ENCODE measurements around the gene COPRS.

DNA sequence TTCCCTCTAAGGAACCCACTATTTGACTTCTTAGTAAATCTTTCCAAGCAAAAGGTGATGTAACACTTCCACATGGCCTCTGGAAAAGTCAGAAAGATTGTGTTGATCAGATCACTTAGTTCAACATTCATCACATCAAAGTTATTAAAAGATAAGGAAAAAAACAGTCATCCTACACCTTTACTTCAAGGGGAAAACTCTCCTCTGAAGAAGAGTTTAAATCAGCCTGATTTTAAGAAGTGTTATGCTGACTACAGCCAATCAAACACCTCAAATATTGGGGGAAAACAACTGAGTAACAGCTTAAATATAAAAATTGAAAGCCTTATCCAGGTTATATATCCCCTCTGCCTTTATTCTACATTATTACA lies 19.6 kb upstream of the COPRS start:
- TF ChIP-seq, protein P1, sequence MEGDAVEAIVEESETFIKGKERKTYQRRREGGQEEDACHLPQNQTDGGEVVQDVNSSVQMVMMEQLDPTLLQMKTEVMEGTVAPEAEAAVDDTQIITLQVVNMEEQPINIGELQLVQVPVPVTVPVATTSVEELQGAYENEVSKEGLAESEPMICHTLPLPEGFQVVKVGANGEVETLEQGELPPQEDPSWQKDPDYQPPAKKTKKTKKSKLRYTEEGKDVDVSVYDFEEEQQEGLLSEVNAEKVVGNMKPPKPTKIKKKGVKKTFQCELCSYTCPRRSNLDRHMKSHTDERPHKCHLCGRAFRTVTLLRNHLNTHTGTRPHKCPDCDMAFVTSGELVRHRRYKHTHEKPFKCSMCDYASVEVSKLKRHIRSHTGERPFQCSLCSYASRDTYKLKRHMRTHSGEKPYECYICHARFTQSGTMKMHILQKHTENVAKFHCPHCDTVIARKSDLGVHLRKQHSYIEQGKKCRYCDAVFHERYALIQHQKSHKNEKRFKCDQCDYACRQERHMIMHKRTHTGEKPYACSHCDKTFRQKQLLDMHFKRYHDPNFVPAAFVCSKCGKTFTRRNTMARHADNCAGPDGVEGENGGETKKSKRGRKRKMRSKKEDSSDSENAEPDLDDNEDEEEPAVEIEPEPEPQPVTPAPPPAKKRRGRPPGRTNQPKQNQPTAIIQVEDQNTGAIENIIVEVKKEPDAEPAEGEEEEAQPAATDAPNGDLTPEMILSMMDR (IDR thresholded peaks at IDR 0.05), result no peak
- no peak for TF ChIP-seq POLR2A (IDR thresholded peaks at IDR 0.05)

All from lower leg skin (tissue), 3 donors.